Nucleus accumbens (tissue), 56 donors: Measurements from ENCODE around the gene SRCAP.

Experiments
- DNase-seq, 56 donors: peaks; one replicate each; lab custom pipeline; 2025; lab: John Stamatoyannopoulos, UW

Gene SRCAP

DNA sequence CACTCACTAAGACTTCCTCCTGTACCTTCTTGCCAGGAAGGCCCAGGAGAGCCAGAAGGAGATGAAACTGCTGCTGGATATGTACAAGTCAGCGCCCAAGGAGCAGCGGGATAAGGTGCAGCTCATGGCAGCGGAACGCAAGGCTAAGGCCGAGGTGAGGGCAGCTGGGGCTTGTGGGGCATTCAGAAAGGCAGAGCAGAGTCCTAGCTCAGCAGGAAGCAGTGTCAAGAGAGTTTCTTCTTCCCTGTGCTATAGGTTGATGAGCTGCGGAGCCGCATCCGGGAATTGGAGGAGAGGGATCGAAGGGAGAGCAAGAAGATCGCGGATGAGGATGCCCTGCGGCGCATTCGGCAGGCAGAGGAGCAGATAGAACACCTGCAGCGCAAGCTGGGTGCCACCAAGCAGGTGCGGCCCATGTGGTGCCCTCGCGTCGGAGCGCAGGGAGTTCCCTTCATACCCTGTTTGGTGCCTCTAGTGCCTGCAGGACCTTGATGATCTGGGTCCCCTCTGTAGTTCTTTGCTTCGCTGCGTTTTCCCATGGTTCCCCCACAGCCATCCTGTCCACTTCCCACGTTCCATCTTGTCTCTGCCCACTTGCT is 69.7 kb downstream of the SRCAP start:
- DNase-seq = no peak

DNA sequence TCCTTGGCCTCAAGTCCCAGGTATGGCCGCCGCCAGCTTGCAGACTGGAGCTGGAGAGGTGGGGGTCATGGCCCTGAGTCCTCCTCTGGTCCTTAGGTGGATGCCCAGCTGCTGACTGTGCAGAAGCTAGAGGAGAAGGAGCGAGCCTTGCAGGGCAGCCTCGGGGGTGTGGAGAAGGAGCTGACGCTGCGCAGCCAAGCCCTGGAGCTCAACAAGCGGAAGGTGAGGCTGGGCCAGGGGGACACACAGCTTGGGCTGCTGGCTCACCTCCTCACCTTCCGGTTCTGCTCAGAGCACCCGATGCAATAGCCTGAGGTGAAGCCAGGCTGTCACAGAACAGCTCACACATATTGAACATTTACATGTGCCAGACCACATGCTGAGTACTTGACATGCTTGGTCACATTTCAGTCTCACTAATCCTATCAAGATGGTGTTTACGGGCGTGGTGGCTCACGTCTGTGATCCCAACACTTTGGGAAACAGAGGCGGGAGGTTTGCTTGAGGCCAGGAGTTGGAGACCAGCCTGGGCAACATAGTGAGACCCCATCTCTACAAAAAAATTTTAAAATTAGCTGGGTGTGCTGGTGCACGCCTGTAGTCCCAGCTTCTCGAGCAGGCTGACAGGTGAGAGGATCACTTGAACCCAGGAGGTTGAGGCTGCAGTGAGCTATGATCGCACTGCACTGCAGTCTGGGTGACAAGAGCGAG is 70.6 kb downstream of the SRCAP start:
- no peak for DNase-seq

- no peak for DNase-seq
Measured at GRCh38 chr16:30771726-30772125, 72.8 kb downstream of the SRCAP start.

- no peak for DNase-seq
Measured at GRCh38 chr16:30773826-30774225, 74.9 kb downstream of the SRCAP start.

DNA sequence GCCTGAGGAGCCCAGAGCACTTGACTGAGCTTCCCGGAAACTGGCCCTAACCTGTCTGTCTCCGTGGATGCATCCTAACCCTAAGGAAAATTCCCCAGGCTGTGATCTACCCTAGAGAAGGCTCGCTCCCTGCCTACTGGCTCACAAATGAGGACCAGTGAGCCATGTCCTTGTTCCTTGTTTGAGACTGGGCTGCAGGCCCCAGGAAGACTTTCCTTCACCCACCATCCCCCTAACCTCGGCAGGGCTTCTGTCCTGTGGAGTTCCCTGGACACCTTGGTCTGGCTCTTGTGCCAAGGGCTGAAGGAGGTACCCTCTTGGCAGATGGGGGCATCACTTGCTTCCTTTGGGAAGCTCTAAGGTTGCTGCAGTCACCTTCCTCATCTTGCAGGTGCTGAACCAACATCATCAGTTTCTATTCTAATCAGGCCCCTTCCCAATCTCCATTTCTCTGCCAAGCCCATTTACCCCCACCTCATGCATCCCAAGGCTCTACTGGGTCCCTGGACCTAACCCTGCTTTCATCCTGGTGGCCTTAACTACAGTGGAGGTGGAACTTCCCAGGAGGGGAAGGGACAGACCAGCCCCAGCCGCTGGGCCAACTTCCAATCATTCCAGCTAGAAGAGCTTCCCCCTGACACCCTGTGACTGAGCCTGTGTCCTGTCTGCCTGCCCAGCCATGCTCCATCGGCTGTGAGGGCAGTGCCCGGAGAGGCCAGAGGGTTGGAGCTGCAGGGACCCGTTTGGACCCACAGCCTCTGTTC is 75.6 kb downstream of the SRCAP start:
- peak in 3 of 56 donors; percentile 33 to 43 (median 38) for DNase-seq

- no peak for DNase-seq
Measured at GRCh38 chr16:30775131-30775391, 76.1 kb downstream of the SRCAP start.

DNA sequence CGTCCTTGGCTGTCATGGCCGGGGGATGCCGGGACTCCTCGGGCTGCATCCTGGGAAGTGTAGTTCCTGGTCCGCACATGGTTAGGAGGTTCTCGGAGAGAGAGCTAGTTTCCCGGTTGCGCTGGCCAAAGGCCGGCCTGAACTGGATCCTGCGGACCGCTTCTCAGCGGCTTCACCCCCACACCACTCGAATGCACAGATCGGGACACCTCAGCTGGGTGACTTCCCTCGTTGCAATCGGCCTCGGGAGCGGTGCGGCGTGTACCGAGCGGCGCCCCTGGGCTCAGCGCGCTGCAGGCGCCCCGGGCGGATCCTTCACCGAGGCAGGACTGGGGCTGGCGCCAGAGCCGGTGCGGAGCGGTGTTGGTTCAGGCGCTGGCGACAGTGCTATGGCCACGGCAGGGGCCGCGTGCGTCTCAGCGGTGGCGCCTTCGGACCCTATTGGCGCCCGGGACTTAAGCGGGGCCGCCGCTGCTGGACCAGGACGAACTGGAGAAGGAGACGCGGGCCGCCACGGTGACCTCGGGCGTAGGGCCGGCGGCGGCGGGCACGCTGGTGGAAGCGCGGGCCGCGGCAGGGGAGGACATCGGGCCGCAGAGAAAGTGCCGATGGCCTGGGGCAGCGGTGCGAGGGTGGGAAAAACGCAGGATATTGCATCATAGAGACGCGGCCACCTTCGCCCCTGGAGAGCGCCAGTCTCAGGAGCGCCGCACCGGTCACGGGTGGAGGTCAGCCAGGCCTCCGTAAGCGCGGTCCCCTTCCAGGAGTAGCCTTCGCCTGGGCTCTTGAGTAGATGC is 76.6 kb downstream of the SRCAP start:
- DNase-seq = peak; percentile 17 to 90 (median 70)

- no peak for DNase-seq
Measured at GRCh38 chr16:30777591-30778297, 78.8 kb downstream of the SRCAP start.

DNA sequence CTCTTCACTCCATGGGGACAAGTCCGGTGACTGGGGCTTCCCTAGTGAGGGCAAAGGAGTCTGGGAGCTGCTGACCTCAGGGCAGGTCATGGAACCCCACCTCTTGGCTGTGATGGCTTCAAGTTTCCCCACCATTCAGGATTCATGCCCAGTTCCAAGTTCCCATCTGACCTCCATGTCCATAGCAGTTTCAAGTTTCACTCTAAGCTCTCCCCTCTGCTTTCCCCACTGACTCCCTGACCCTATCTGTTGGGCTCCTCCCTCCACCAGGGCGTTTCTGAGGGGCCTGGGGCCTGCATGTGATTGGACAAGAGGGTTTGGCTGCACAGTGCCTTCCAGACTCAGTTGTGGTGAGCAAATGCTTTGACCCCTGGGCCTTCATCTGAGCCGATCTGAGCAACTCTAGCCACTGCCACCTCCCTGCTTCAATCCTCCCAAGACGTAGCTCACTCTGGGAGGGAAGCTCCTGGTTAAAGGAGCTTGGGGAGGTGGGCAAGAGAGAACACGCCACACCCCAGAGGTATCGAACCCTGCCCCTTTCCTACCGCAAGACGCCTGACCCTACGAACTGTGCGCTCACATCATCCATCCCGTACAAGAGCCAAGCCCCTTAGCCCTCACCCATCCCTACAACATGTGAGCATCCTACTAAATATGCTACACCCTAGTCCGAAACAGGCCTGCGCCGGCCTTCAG is 79.7 kb downstream of the SRCAP start:
- DNase-seq = no peak

- no peak for DNase-seq
Measured at GRCh38 chr16:30779596-30779995, 80.6 kb downstream of the SRCAP start.

- DNase-seq = no peak
Measured at GRCh38 chr16:30780021-30780420, 81.0 kb downstream of the SRCAP start.

DNA sequence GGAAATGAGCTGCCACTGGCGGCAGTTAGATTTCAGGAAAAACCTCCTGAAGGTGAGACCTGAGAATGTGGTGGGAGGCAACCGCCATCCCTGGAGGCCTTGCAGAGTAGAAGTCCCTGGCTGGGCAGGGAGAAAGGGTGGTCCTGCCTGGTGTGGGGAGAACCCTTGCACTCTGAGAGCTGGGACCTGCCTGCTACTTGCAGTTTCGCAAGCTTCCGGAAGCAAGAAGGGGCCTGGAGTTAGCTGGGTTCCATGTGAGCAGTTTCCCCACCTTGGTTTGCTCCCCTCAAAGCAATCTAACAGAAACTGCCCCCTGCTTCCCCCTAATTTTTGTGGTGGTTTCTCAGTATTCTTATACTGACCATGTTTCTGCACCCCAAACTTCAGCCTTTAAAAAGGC is 81.6 kb downstream of the SRCAP start:
- DNase-seq = no peak

GRCh38 chr16:30782486-30783279 is 83.7 kb downstream of the SRCAP start:
- DNase-seq = no peak

DNA sequence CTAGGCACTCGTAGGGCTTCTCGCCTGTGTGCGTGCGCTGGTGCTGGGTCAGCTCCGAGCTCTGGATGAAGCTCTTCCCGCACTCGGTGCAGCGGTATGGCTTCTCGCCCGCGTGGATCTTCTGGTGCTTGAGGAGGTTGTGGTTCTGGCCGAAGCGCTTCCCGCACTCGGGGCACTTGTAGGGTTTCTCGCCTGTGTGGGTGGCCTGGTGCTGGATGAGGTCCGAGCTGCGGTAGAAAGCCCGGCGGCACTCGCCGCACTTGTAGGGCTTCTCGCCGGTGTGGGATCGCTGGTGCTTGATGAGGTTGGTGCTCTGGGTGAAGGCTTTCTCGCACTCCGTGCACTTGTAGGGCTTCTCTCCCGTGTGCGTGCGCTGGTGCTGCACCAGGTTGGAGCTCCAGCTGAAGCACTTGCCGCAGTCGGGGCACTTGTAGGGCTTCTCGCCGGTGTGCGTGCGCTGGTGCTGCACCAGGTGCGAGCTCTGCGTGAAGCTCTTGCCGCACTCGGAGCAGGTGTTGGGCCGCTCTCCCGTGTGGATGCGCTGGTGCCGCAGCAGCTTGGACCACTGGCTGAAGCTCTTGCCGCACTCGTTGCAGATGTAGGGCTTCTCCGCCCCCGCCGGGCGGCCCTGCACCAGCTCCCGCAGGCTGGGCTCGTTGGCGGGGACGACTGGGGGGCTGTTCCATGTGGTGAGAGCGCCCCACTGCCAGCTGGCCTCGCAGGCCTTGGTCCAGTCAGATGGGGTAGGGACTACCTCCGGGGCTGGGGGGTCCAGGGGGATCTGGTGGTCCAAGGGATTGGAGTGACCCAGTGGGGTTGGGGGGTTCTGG is 84.5 kb downstream of the SRCAP start:
- no peak for DNase-seq

GRCh38 chr16:30784215-30784614 is 85.2 kb downstream of the SRCAP start:
- DNase-seq = no peak

- DNase-seq = no peak
Measured at GRCh38 chr16:30785126-30786106, 86.4 kb downstream of the SRCAP start.
